GM18873 (cell line): Measurements from ENCODE around the gene ERGIC3.

Experiments
- ATAC-seq: cut with Tn5 transposase; IDR thresholded peaks from one replicate; pipeline ENCODE4 v1.9.1; 2021; ENCODE audit warnings: mild to moderate bottlenecking, moderate library complexity, moderate number of reproducible peaks; ENCODE audit not compliant: unreplicated experiment, low FRiP score

The ERGIC3 gene

GRCh38 chr20:35560105-35560511, 18.2 kb downstream of the ERGIC3 start:
- ATAC-seq: no peak

GRCh38 chr20:35560541-35560940, 18.7 kb downstream of the ERGIC3 start:
- no peak for ATAC-seq

GRCh38 chr20:35561268-35561667, 19.4 kb downstream of the ERGIC3 start:
- ATAC-seq: no peak

DNA sequence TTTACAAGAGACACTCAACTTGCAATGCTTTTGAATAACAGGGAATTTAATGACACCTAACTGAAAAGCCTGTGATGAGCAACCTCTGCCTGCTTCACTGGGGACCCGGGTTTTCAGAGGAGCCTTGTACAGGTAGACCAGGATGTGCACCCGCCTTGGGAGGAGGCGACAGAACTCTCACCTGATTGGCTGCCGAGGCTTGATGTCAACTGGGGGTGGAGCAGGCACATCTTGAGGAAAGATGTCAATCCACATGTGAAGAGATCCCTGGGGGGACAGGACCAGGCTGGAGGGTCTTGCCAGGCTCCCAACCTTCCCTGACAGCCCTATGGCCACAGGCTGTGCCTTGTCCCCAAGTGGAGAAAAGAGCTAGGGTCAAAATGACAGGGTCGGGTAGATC, 19.8 kb downstream of the ERGIC3 start:
- no peak for ATAC-seq

DNA sequence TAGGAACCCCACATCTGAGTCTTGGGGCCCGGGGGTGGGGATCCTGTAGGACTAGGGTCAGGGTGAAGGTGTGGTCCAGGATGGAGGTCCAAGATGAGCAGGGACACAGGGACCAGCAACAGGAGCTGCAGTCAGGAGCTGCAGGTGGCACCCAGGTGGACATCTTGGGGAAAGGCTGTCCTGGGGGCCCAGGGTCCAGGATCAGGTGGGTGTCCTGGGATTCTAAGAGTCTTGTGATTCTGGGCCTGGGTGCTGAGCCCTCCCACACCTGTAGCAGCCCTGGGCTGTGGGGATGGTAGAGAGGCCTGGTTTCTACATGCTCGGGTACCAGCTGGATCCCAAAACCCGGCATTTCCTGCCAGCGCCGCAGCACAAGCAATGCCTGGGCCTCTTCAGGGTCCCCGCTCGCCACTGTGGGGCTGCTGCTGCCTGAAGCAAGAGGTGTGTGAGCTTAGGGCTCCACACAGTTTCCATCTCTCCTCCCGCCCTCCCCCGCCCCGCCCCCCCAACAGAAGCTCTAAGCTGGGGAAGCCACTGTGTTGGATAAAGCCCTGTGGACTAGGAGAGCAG, 20.7 kb downstream of the ERGIC3 start:
- no peak for ATAC-seq

DNA sequence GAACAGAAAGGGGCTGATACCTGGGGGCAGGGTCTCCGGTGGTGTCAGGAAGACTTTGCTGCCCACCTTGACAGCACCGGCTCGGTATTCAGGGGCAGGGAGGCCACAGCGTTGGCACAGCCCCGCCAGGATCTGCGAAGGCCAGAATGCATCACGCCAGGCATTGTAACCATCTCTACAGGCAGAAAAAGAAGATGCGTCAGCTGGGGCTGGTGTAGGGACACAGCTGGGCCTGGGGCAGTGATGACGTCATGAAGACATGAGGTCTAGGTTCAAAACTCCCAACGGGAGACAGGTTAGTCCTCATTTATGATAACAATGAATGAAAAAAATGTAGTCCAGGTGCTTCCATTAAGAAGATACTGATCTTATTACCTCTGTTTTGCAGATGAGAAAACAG, 22.0 kb downstream of the ERGIC3 start:
- ATAC-seq: no peak

GRCh38 chr20:35564905-35565304, 23.0 kb downstream of the ERGIC3 start:
- no peak for ATAC-seq

DNA sequence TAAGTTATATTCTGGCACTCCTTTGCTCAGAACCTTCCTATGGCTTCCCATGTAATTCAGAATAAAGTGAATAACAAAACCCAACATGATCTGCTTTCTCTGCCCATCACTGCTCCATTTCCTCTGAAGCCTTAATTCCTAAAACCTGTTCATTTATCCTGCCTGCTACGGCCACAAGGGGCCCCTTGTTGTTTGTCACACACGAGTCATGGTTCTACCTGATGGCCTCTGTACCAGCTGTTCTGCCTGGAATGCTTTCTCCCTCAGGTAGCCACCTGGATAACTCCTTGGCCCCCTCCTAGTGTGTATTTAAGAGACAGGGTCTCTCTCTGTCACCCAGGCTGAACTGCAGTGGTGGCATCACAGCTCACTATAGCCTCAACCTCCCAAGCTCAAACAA, 26.8 kb downstream of the ERGIC3 start:
- ATAC-seq: no peak

DNA sequence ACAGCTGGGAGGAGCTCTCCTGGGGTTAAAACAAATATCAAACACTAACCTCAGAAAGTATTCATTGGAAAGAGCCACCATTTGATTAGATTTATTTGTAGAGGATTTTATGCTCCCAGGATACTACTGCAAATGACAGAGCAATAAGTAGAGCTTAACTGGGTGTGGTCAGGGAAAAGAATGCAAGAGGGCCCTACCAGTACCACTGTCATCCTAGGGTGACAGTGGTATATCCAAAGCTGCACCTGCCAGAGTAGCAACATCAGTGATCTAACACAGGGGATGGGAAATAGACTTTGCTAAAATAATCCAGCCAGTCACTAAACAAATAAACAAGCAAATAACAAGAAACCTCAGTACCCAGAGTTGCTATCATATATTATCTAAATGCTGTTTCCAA, 29.7 kb downstream of the ERGIC3 start:
- no peak for ATAC-seq

GRCh38 chr20:35572838-35573237, 31.0 kb downstream of the ERGIC3 start:
- no peak for ATAC-seq

DNA sequence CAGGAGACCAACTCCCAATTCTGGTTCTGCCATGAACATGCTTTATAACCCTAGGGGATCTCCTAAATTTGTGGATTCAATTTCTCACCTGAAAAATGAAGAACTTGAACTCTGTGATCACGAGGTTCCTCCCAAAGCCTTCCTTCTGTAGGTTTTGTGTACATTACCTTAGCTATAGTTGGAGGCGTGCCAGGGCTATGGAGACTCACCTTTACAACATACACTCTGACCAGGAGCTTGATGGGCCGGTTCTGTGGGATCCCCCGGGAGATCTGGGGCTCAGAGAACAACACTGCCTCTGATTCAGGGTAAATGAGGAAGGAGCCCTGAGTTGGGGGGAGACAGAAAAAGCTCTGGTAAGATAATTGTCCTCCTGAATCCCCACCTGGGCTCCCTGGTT, 34.1 kb downstream of the ERGIC3 start:
- no peak for ATAC-seq

DNA sequence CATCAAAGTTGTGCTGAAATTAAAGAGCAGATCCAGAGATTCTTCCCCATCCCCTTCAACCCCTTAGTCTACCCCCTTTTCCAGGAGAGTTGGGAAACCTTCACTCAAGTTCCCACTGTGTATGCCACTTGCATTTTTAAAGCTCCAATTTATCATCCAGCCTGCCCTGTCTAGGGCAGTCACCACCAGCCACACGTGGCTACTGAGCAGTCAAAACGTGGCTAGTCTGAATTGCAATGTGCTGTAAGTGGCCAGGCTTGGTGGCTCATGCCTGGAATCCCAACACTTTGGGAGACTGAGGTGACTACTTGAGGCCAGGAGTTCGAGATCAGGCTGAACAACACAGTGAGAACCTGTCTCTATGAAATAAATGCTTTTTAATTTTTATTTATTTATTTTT, 34.9 kb downstream of the ERGIC3 start:
- ATAC-seq: no peak

DNA sequence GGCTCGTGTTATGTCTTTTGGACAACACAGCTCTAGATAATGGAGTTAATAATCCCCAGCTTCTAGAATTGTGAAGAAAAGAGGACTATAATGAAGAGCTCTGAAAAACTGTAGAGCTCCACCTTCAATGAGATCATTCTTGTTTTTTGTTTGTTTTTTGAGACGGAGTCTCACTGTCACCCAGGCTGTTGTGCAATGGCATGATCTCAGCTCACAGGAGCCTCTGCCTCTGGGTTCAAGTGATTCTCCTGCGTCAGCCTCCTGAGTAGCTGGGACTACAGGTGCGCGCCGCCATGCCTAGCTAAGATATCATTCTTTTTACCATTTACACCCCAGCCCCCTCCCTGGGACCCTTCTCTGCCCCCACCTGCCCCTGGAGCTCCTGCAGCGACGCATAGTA, 36.6 kb downstream of the ERGIC3 start:
- ATAC-seq: no peak

DNA sequence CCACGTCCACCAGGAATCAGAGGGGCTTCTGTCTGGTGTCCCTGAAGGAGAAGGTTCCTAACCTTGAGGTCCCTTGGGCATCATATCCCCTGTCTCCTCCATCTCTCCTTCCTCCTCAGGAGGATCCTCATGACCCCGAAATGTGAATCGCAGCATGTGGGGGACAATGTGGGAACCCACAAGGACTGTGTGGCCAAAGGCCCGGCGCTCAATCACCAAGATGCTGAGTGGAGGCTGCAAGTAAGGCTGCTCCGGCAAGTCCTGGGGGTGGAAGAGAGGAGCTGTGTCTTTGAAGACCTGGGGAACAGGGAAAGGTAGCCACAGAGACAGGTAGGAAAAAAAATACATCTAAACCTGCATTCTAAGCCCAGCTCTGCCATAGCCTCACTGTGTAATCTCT, 37.3 kb downstream of the ERGIC3 start:
- no peak for ATAC-seq

- no peak for ATAC-seq
Observed at GRCh38 chr20:35582131-35582530, 40.3 kb downstream of the ERGIC3 start.

- ATAC-seq: no peak
Observed at GRCh38 chr20:35582741-35583404, 41.0 kb downstream of the ERGIC3 start.

GRCh38 chr20:35583636-35584560, 42.0 kb downstream of the ERGIC3 start:
- ATAC-seq: no peak

DNA sequence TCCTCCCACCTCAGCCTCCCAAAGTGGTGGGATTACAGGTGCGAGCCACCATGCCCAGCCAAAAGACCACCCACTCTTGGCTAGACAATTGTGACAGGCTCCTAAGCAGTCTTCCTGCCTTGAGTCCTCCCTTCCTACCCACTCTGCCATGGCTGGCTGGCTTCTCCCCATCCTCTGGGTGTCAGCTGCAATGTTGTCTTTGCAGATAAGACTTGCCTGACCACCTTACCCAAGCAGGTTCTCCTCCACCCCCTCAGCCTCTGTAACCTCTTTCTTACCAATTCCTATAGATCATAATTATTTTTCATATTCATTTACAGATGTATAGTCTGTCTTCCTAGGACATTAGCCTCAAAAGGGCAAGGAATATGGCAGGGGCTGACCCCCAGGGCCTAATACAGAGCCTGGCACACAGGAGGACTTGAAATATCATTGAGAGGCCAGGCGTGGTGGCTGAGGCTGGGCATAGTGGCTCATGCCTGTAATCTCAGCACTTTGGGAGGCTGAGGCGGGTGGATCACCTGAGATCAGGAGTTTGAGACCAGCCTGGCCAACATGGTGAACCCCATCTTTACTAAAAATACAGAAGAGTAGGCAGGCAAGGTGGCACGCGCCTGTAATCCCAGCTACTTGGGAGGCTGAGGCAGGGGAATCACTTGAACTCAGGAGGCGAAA, 45.0 kb downstream of the ERGIC3 start:
- no peak for ATAC-seq

GRCh38 chr20:35587436-35587835, 45.6 kb downstream of the ERGIC3 start:
- ATAC-seq: no peak

DNA sequence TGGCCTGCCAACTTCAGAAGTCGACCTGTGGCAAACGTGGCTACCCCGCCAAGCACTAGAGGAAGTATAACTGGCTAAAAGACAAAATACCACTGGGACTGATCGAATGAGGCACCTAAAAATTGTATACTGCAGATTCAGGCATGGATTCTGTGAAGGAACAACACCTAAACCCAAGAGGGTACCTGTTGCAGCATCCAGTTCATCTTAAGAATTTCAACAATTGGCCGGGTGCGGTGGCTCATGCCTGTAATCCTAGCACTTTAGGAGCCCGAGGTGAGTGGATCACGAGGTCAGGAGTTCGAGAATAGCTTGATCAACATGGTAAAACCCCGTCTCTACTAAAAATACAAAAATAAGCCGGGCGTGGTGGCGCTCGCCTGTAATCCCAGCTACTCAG, 46.5 kb downstream of the ERGIC3 start:
- ATAC-seq: no peak

GRCh38 chr20:35592339-35592974, 50.6 kb downstream of the ERGIC3 start:
- ATAC-seq: no peak
